H1 (cell line): ENCODE measurements around the gene MOV10L1. TPM values are rescaled to one million over a fixed set of nuclear protein-coding genes. Genes with fewer than 3 reads are reported as not detected.

Experiments used
- CTCF ChIA-PET: fragments of 300-600 bp; sonication (Branson Sonifier 250); formaldehyde crosslinking; loops from one replicate; lab custom pipeline; 2021; ENCODE audit not compliant: partially characterized antibody; lab: Charles Lee
- POLR2A ChIA-PET: fragments of 300-600 bp; sonication (Branson Sonifier 250); formaldehyde crosslinking; loops from one replicate; lab custom pipeline; 2021; ENCODE audit warnings: inconsistent platforms; ENCODE audit not compliant: partially characterized antibody; lab: Charles Lee
- DNase-seq, 2 experiments: peaks; one replicate each; pipeline versions ENCODE4 v3.0.0 to v3.0.0-alpha.2; 2010 to 2022; ENCODE audit warnings: low spot score in 2 of 2, low read depth in 1 of 2, mixed read lengths in 1 of 2
- FAIRE-seq: peaks from 2 replicates; lab custom pipeline; 2011; peaks lifted over from hg19 to GRCh38; lab: Jason Lieb, UNC
- H2AFZ ChIP-seq: 2 replicates; pipeline ENCODE4 v1.8.1; 2012; ENCODE audit warnings: low read length, inconsistent platforms
- H2AK5ac ChIP-seq: 2 replicates; pipeline ENCODE4 v1.6.1; 2013; ENCODE audit warnings: low read depth, low read length
- H2BK120ac ChIP-seq: replicated peaks from 2 replicates; pipeline ENCODE3; 2013; ENCODE audit warnings: low read depth, low read length, inconsistent platforms
- H2BK12ac ChIP-seq: 2 replicates; pipeline ENCODE4 v1.6.1; 2013; ENCODE audit warnings: low read depth, low read length
- H2BK15ac ChIP-seq: 2 replicates; pipeline ENCODE4 v1.6.1; 2013; ENCODE audit warnings: low read length
- H2BK20ac ChIP-seq: 2 replicates; pipeline ENCODE4 v1.6.1; 2013; ENCODE audit warnings: low read length
- H2BK5ac ChIP-seq: 2 replicates; pipeline ENCODE4 v1.6.1; 2013; ENCODE audit warnings: low read depth, low read length
- H3K14ac ChIP-seq: 2 replicates; pipeline ENCODE4 v1.6.1; 2013; ENCODE audit warnings: inconsistent platforms; ENCODE audit not compliant: insufficient read length
- H3K18ac ChIP-seq: 2 replicates; pipeline ENCODE4 v1.6.1; 2013; ENCODE audit warnings: low read length; ENCODE audit errors: extremely low read depth
- H3K23ac ChIP-seq: 2 replicates; pipeline ENCODE4 v1.6.1; 2013; ENCODE audit warnings: inconsistent platforms; ENCODE audit not compliant: insufficient read length
- H3K23me2 ChIP-seq: 2 replicates; pipeline ENCODE4 v1.6.1; 2013; ENCODE audit warnings: low read depth, low read length
- H3K27ac ChIP-seq: 2 replicates; pipeline ENCODE4 v1.6.1; 2011; ENCODE audit warnings: low read depth, low read length, inconsistent platforms
- H3K27me3 ChIP-seq, 4 experiments: replicated peaks in 1 of 4; 1 replicate in 1 of 4; 2 replicates in 3 of 4; pipeline versions ENCODE4 v1.6.1 to v1.8.1; 2011 to 2013; ENCODE audit warnings: low read length in 3 of 4, mild to moderate bottlenecking in 3 of 4, inconsistent platforms in 2 of 4, mixed read lengths in 2 of 4, moderate library complexity in 1 of 4; ENCODE audit not compliant: control insufficient read depth in 3 of 4, insufficient read depth in 3 of 4; ENCODE audit errors: extremely low read depth in 1 of 4
- H3K36me3 ChIP-seq, 4 experiments: 2 replicates each; pipeline versions ENCODE4 v1.6.1 to v1.8.1; 2011 to 2013; ENCODE audit warnings: mild to moderate bottlenecking in 4 of 4, low read length in 3 of 4, moderate library complexity in 2 of 4, control low read depth in 1 of 4, inconsistent platforms in 1 of 4; ENCODE audit not compliant: insufficient read depth in 4 of 4, control insufficient read depth in 2 of 4
- H3K4ac ChIP-seq: replicated peaks from 2 replicates; pipeline ENCODE3; 2013; ENCODE audit warnings: low read length, low read depth, mixed read lengths, inconsistent platforms; ENCODE audit not compliant: insufficient read length
- H3K4me1 ChIP-seq, 4 experiments: replicated peaks in 1 of 4; 1 replicate in 1 of 4; 2 replicates in 3 of 4; pipeline versions ENCODE4 v1.6.1 to v1.8.1; 2011 to 2013; ENCODE audit warnings: low read length in 3 of 4, inconsistent platforms in 2 of 4, mixed read lengths in 1 of 4; ENCODE audit not compliant: insufficient read depth in 4 of 4, control insufficient read depth in 3 of 4
- H3K4me2 ChIP-seq, 2 experiments: 2 replicates each; pipeline versions ENCODE4 v1.6.1 to v1.8.1; 2011 to 2013; ENCODE audit warnings: low read depth in 2 of 2, low read length in 2 of 2, control low read depth in 1 of 2, inconsistent platforms in 1 of 2, mild to moderate bottlenecking in 1 of 2; ENCODE audit not compliant: insufficient read depth in 1 of 2
- H3K4me3 ChIP-seq, 4 experiments: fragments of 200-600, 300-600 bp in 1 of 4; sonication (generic), shearing (Covaris generic), sonication (Bioruptor Twin) in 1 of 4; 2 replicates each; pipeline versions ENCODE4 v1.5.1 to v1.8.1; 2011 to 2016; ENCODE audit warnings: low read length in 4 of 4, low read depth in 3 of 4, control low read depth in 2 of 4, inconsistent platforms in 2 of 4, mild to moderate bottlenecking in 2 of 4, mixed read lengths in 1 of 4, moderate library complexity in 1 of 4; ENCODE audit not compliant: insufficient read depth in 2 of 4; ENCODE audit errors: extremely low read depth in 1 of 4
- H3K56ac ChIP-seq: replicated peaks from 2 replicates; pipeline ENCODE3; 2013; ENCODE audit warnings: low read depth, mild to moderate bottlenecking, mixed read lengths, low read length, inconsistent platforms; ENCODE audit not compliant: insufficient read length
- H3K79me1 ChIP-seq: 2 replicates; pipeline ENCODE4 v1.6.1; 2013; ENCODE audit warnings: low read depth, low read length, control low read depth
- H3K79me2 ChIP-seq, 2 experiments: 2 replicates each; pipeline versions ENCODE4 v1.6.1 to v1.8.1; 2012 to 2013; ENCODE audit warnings: low read length in 2 of 2, mild to moderate bottlenecking in 2 of 2, inconsistent platforms in 1 of 2; ENCODE audit not compliant: insufficient read depth in 2 of 2, control insufficient read depth in 1 of 2
- H3K9ac ChIP-seq, 4 experiments: replicated peaks in 1 of 4; 1 replicate in 1 of 4; 2 replicates in 3 of 4; pipeline versions ENCODE4 v1.6.1 to v1.8.1; 2011 to 2013; ENCODE audit warnings: low read depth in 3 of 4, low read length in 3 of 4, control low read depth in 2 of 4, mild to moderate bottlenecking in 2 of 4, moderate library complexity in 2 of 4, inconsistent platforms in 1 of 4; ENCODE audit errors: extremely low read depth in 1 of 4
- H3K9me3 ChIP-seq, 2 experiments: 2 replicates each; pipeline versions ENCODE4 v1.6.1 to v1.8.1; 2012 to 2013; ENCODE audit warnings: mild to moderate bottlenecking in 2 of 2, moderate library complexity in 2 of 2, control low read depth in 1 of 2, inconsistent platforms in 1 of 2, low read depth in 1 of 2, low read length in 1 of 2, mixed read lengths in 1 of 2; ENCODE audit not compliant: insufficient read depth in 2 of 2
- H4K20me1 ChIP-seq, 2 experiments: replicated peaks in 1 of 2; 2 replicates each; pipeline versions ENCODE3 to v1.8.1; 2011 to 2013; ENCODE audit warnings: inconsistent platforms in 2 of 2, low read length in 2 of 2, mild to moderate bottlenecking in 1 of 2; ENCODE audit not compliant: insufficient read depth in 2 of 2, control insufficient read depth in 1 of 2
- H4K5ac ChIP-seq: 2 replicates; pipeline ENCODE4 v1.6.1; 2013; ENCODE audit warnings: low read length, low read depth, mixed read lengths, inconsistent platforms; ENCODE audit not compliant: insufficient read length
- H4K8ac ChIP-seq: 2 replicates; pipeline ENCODE4 v1.8.0; 2013; ENCODE audit warnings: mild to moderate bottlenecking, moderate library complexity, low read length, inconsistent platforms; ENCODE audit not compliant: insufficient read depth; ENCODE audit errors: extremely low read depth
- H4K91ac ChIP-seq: replicated peaks from 2 replicates; pipeline ENCODE3; 2013; ENCODE audit warnings: low read length, mixed read lengths, inconsistent platforms; ENCODE audit not compliant: insufficient read length
- CBX5 ChIP-seq: fragments of 300-800, 300-1000 bp; sonication (generic); IDR thresholded peaks from 2 replicates; pipeline ENCODE4 v1.7.1; 2016; ENCODE audit warnings: antibody characterized with exemption, low read length, low read depth
- CREB1 ChIP-seq: IDR thresholded peaks from 2 replicates; pipeline ENCODE4 v1.6.1; 2012; ENCODE audit warnings: inconsistent platforms
- EGR1 ChIP-seq: IDR thresholded peaks from 2 replicates; pipeline ENCODE4 v1.6.1; 2011; ENCODE audit warnings: low read depth, low read length, borderline replicate concordance
- GABPA ChIP-seq: IDR thresholded peaks from 2 replicates; pipeline ENCODE4 v1.6.1; 2011; ENCODE audit warnings: mild to moderate bottlenecking, low read length, moderate library complexity, borderline replicate concordance; ENCODE audit not compliant: insufficient read depth
- KDM1A ChIP-seq: fragments of 200-600, 300-600 bp; sonication (generic); IDR thresholded peaks from 2 replicates; pipeline ENCODE4 v1.7.1; 2016; ENCODE audit warnings: mild to moderate bottlenecking, low read length, borderline replicate concordance
- MAFK ChIP-seq: IDR thresholded peaks from 2 replicates; pipeline ENCODE4 v1.6.1; 2012; ENCODE audit warnings: low read depth, mild to moderate bottlenecking, improper control_type of control experiment, low read length
- PHF8 ChIP-seq: fragments of 200-600 bp; sonication (generic); conservative IDR thresholded peaks from 2 replicates; pipeline ENCODE4 v1.7.1; 2012; ENCODE audit warnings: low read depth, mild to moderate bottlenecking, inconsistent platforms, low read length, moderate library complexity
- SP1 ChIP-seq: IDR thresholded peaks from 2 replicates; pipeline ENCODE4 v1.6.1; 2011; ENCODE audit warnings: low read depth, low read length
- SP2 ChIP-seq: IDR thresholded peaks from 2 replicates; pipeline ENCODE4 v1.6.1; 2012; ENCODE audit warnings: mild to moderate bottlenecking, low read length, inconsistent platforms
- SUZ12 ChIP-seq: fragments of 200-600 bp; sonication (generic); IDR thresholded peaks from 2 replicates; pipeline ENCODE4 v1.6.1; 2012; ENCODE audit warnings: mild to moderate bottlenecking, inconsistent platforms, low read length, moderate library complexity, mixed read lengths
- TAF7 ChIP-seq: optimal IDR thresholded peaks from 2 replicates; pipeline ENCODE3; 2011; ENCODE audit warnings: low read depth, mild to moderate bottlenecking, inconsistent platforms, low read length, moderate library complexity, borderline replicate concordance
- YY1 ChIP-seq: IDR thresholded peaks from 2 replicates; pipeline ENCODE4 v1.6.1; 2011; ENCODE audit warnings: low read depth, mild to moderate bottlenecking, low read length
- WGBS, 2 experiments: shearing (Covaris generic) in 1 of 2; methylation state at CpG; one replicate each; pipeline versions ENCODE4 v1.1.6 to v1.1.7; 2013 to 2015; ENCODE audit warnings: low lambda C conversion rate in 2 of 2, mixed read lengths in 2 of 2, inconsistent platforms in 1 of 2, low coverage in 1 of 2, missing lambda C conversion rate in 1 of 2; ENCODE audit not compliant: insufficient replicate concordance in 2 of 2, insufficient coverage in 1 of 2, insufficient read length in 1 of 2; ENCODE audit errors: extremely low coverage in 1 of 2, missing lambda C conversion rate in 1 of 2; 5-methylcytosine and 5-hydroxymethylcytosine counted together
- polyA plus RNA-seq, 7 experiments: library from polyadenylated mRNA; depleted of rRNA in 3 of 7; stranded (reverse) in 5 of 7; unstranded in 2 of 7; fragments of >200 nt in 5 of 7; fragments of 200-250 nt in 2 of 7; gene quantifications; 1 replicate in 5 of 7; 2 replicates in 1 of 7; 4 replicates in 1 of 7; pipeline versions ENCODE4 v1.2.1 to v1.2.3, GENCODE V29; 2011 to 2013; ENCODE audit warnings: missing spikeins in 2 of 7, mixed read lengths in 2 of 7
- total RNA-seq: library from RNA; stranded (reverse); fragmentation: NEBNext Ultra II Directional; extraction: Animal tissue kit (Norgen Biotek cat#: 25700); gene quantifications from 2 replicates; pipeline ENCODE4 v1.2.1, GENCODE V29; 2021
- TF ChIP-seq, protein P1 (sequence below): IDR thresholded peaks from 2 replicates; pipeline ENCODE4 v1.6.1; 2012; ENCODE audit warnings: inconsistent platforms

MOV10L1 gene
- total and polyA plus RNA-seq, 2 of the 8 experiments (the other 6 are each of a cell fraction or from before 2014, with no cell fraction given), result 0.32 TPM; not detected in 1

GRCh38 chr22:50203288-50203687 is 113.5 kb downstream of the MOV10L1 start:
- ChIA-PET CTCF (interaction anchor here (1.1 to 7.0 kb wide), 2 partner anchors 9 to 53 kb away, joined by 4 to 83 read pairs; no protein-coding TSS in a partner anchor), POLR2A (no interaction called here)
- H3K23ac ChIP-seq, result no peak overlapping the region
- no peak for TF ChIP-seq CBX5
- TF ChIP-seq SUZ12, result no peak
- TF ChIP-seq CREB1, result no peak
- TF ChIP-seq PHF8, result no peak
- no peak for TF ChIP-seq MAFK
- TF ChIP-seq GABPA, result no peak
- TF ChIP-seq, protein P1, sequence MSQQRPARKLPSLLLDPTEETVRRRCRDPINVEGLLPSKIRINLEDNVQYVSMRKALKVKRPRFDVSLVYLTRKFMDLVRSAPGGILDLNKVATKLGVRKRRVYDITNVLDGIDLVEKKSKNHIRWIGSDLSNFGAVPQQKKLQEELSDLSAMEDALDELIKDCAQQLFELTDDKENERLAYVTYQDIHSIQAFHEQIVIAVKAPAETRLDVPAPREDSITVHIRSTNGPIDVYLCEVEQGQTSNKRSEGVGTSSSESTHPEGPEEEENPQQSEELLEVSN, result no peak
- TF ChIP-seq KDM1A, result no peak
- TF ChIP-seq TAF7, result no peak
- no peak for TF ChIP-seq SP1
- no peak for TF ChIP-seq SP2
- TF ChIP-seq EGR1, result no peak
- no peak for TF ChIP-seq YY1

More at GRCh38 chr22:50203288-50203687, 113.5 kb downstream of the MOV10L1 start:
- Histone ChIP-seq H3K4me2 (no peak overlapping the region), H3K14ac (no peak overlapping the region), H4K8ac (no peak overlapping the region), H3K27me3 (no peaks in the 10 kb centered on the region), H3K79me1 (peaks cover 2% of the 10 kb centered on the region; the same call in 1 of the 2 replicates), H3K4me1 (peaks cover 0 to 8% (median 6%) of the 10 kb centered on the region in 4 experiments; a peak in 6 of 7 replicates), H2AK5ac (no peak overlapping the region), H3K56ac (no peak overlapping the region), H2BK5ac (no peak overlapping the region), H2BK12ac (no peak overlapping the region), H3K4ac (no peak overlapping the region), H4K91ac (no peak overlapping the region), H2BK15ac (no peak overlapping the region), H3K79me2 (peaks cover 0 to 13% of the 10 kb centered on the region in 2 experiments; a peak in 1 of 4 replicates), H3K9ac (no peak overlapping the region), H2AFZ (no peak overlapping the region), H2BK120ac (no peak overlapping the region), H2BK20ac (no peak overlapping the region), H3K27ac (no peak overlapping the region), H3K36me3 (peaks cover 0 to 15% (median 6%) of the 10 kb centered on the region in 4 experiments; a peak in 5 of 8 replicates), H3K23me2 (peaks cover 13% of the 10 kb centered on the region; the same call in 1 of the 2 replicates), H4K20me1 (peaks cover 4 to 22% of the 10 kb centered on the region in 2 experiments), H3K4me3 (no peak overlapping the region), H3K9me3 (no peaks in the 10 kb centered on the region), H3K18ac (no peak overlapping the region), H4K5ac (no peak overlapping the region)
- WGBS, 2 experiments, result 87% methylated on average over 1 of the region's 1 CpG; no CpG with 5 or more reads in 1 of the 2 experiments
- FAIRE-seq, result no peak
- no peak for DNase-seq
